ENCODE measurements around the gene TMC6.

DNA sequence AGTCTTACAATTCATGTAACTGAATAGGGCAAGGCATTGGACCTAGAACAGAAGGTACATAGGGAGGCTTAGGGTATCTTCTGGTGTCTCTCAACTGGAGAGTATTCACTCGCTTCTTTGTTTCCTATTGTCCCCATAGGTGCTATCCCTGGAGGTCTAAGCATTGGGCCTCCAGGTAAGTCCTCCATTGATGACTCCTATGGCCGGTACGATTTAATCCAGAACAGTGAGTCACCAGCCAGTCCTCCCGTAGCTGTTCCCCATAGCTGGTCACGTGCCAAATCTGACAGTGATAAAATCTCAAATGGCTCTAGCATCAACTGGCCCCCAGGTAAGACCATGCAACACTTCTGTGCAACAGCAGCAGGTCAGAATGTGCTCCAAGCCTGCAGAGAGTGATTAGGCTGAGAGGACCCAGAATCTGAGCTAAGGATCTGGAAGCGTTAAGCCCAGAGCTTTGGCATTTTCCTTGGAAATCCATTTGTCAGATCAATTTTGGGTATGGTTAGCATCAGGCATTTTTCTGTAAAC lies 35.7 kb downstream of the TMC6 start:
- TF ChIP-seq POLR2A (IDR thresholded peaks at IDR 0.05) (no peak), CTCF (IDR thresholded peaks at IDR 0.05) (no peak), EP300 (IDR thresholded peaks at IDR 0.05) (no peak), POLR2AphosphoS5 (IDR thresholded peaks at IDR 0.05) (no peak)

Data from sigmoid colon (tissue), 4 donors.